HG02885 (cell line): Measurements from ENCODE around the gene ADAP2.

Experiments used
- ATAC-seq: cut with Tn5 transposase; IDR thresholded peaks from one replicate; pipeline ENCODE4 v1.9.1; 2021; ENCODE audit warnings: mild to moderate bottlenecking; ENCODE audit not compliant: unreplicated experiment, poor library complexity

ADAP2 gene

DNA sequence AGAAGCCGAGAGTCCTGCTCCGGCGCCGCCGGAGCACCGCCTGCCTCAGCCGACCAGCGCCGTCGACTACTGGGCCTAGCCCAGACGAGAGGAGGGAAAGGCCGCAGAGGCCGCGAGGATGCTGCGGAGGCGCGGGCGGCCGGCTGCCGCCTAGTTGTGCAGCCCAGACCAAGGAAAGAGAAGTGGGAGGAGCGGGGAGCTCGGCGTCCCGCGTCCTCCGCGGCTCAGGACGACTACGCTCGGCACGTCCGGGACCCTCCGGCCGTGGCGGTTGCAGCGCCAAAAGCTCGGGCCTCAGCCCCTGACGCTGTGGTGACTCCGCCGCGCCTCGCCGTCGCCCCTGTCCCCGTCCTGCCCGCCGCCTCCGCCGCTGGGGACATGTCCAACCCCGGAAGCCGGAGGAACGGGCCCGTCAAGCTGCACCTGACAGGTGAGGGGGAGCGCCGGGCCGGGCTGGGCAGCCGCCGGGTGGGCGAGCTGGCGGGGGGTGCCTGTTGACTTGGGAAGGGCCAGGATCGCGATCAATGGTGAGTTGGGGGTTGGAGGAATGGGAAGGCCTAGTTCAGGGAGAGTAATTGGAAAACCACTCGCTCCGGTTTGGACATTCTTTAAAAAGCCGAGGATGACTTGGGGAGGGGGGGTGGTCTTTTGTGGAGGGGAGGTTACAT, 86.8 kb downstream of the ADAP2 start:
- peak; percentile 59 for ATAC-seq
